Brain pericyte (primary cell): ENCODE measurements around the gene EGFL7.
"Not testable (repeated sequence)": the region's sequence is repeated elsewhere in the genome, so short reads cannot be mapped to it uniquely, and the experiment has no call there.

ENCODE experiments used
- DNase-seq: peaks from one replicate; pipeline ENCODE4 v3.0.0-alpha.2; 2012; ENCODE audit warnings: low read depth, low spot score

The EGFL7 gene

DNA sequence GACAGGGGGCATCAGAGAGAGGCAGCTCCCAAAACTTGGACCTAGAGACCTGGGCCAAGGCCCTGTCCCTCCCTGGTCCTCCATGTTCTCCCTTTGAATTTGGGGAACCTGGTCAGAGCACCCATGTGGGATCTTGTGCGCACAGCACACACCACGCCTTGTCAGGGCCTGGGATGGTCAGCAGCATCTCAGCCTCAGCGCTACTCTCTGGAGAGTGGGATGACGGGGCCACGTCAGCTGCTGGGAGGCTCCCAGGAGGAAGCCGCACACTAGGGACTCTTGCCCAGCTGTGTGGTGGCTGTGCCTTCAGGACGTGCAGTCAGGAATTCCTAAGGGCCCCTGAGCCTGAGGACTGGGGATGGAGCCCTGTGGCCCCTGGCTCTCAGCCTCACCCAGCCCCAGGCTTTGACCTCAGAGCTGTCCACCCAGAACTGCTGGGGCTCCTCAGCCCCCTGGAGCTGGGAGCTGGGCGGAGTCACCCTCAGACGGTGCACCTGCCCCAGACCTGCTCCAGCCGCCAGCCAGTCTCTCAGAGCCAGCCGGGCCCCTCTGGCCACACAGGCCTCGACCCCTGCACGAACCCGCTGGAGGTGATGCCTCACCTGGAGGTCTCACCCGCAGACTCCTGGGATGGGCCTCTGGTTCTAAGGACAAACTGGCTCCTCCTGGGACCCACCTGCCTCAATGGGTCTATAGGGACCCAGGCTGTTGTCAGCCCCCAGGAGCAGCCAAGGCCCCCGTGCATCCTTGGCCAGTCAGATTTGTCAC is 38.3 kb upstream of the EGFL7 start:
- no peak for DNase-seq

DNA sequence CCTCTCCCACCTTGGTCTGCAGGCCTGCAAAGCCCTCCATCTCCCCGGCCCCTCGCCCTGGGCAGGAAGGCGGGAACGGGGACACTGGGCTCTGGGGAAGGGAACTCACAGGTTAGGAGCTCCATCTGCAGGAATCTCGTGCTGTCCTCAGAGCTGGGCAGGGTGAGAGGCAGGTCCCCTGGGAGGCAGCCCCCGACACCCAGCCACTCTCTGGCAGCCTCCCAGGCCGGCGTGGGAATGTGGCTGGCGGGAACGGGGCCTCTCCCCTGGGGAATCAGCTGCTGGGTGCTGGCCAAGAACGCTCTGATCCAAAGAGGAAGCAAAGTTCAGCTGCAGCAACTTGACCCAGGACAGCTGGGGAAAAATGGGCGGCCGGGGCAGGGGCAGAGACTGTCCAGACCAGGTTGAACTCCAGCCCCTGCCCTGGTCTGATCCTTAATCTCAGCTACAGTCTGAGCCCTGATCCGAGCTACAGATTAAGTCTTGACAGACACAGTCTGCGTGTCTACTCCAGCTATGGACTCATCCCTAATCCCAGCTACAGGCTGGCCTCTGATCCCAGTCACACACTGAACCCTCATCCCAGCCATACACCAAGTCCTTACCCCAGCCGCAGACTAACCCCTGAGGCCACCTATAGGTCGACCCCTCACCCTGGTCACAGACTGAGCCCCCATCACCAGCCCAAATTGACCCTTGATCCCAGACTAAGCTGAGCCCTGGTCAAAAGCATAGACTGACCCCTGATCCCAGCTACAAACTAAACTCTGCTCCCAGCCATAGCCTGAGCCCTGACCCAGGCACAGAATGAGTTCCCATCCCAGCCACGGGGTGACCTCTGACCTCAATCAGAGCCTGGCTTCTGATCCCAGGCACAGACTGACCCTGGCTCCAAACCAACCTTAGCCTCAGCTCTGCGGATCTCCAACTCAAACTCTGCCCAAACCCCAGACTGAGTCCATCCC is 37.3 kb upstream of the EGFL7 start:
- DNase-seq: peak; percentile 29

DNA sequence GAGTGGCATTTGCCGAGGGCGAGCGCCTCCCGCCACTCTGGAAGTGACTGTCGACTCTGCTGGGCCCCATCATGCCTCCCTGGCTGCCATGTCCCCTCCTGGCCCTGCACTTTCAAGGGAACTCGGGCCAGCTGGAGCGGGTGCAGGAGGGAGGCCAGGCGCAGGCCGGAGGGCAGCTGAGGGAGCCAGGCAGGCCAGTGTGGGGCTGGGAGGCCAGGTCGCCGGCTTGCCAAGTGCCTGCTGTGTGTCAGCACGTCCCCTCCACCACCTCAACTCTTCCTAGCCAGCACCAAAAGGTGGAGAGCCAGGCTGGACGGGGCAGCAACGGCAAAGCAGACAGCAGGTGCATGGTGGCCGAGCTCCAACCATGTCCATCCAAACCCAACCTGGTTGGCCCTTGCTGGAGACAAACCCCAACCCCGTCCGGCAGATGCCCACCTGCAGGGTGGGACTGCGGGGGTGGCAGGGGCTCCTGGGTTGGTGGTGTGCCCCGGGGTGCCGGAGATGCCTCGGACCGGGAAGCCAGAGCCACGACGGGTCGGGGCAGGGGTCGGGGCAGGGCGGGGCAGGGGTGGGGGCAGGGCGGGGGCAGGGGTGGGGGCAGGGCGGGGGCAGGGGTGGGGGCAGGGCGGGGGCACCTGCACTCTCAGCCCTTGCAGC is 36.5 kb upstream of the EGFL7 start:
- DNase-seq: no peak

DNA sequence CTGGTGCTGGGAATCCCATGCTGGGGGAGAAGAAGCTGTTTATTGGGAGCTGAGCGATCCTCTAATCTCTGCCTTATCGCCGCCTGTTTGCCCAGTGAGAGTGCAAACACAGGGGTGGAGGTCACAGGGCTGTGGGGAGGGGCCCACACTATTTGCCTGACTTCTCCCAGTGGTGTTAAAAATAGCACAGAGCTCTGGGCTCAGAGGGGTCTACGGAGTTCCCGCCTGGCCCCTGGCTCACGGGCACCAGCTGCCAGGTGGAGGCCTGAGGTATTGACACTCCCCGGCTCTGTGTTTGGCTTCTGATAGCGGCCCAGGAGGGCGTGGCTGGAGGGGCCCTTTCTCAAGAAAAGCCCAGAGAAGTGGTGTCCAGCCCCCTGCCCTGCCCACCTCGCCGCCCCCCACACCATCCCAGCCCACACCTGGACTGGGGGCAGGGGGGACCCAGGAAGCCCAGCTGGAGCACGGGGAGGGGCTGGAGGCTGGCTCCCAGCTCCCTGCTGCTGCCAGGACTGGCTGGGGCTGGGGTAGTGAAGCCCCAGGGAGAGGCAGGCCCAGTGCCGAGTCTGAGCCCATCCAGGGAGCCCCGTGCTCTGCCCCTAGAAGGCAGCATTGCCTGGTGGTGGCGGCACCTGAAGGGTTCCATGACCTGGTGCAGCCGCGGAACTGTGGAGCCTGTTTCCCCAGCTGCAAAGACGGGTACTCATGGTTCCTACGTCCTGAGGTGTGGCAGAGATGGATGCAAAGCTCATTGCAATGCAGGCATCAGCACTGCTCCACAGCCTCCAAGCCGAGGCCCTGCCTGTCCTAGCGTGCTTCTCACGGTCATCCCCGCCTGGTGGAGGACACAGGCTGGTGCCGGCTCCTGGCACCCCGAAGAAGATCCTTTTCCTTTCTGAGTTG is 35.7 kb upstream of the EGFL7 start:
- no peak for DNase-seq

DNA sequence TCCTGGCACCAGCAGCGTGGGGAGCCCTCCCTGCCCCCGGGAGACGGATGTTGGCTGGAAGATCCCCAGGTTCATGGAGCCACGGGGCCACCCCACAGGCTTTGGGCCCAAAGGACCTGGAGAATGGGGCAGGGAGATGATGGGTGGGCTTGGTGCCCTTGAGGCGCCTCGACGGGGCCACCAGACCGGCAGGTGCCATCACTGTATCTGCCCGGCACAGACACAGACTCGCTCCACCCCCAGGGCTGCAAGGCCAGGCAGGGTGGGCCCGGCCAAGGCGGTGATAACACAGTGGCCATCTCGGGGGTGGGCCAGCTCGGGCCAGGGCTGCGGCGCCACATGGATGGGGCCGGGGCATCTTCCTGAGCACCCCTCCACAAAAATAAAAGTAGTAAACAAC is 35.0 kb upstream of the EGFL7 start:
- no peak for DNase-seq

DNA sequence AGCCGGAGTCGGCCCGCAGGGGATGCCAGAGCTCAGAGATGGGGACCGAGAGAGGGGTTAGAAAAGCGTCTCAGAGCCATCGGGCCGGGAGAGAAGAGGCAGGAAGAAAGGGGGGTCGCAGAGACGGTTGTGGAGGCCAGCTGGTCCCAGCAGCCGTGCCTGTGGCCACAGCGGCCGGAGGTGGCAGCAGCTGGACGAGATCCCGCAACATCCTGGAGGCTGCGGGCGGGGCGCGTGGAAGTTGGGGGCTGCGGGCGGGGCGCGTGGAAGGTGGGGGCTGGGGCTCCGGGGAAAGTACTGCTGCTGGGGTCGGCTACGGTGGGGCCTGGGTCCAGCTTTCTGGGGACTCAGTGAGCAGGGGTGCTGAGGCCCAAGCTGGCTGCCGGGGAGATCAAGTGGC is 34.4 kb upstream of the EGFL7 start:
- no peak for DNase-seq

DNA sequence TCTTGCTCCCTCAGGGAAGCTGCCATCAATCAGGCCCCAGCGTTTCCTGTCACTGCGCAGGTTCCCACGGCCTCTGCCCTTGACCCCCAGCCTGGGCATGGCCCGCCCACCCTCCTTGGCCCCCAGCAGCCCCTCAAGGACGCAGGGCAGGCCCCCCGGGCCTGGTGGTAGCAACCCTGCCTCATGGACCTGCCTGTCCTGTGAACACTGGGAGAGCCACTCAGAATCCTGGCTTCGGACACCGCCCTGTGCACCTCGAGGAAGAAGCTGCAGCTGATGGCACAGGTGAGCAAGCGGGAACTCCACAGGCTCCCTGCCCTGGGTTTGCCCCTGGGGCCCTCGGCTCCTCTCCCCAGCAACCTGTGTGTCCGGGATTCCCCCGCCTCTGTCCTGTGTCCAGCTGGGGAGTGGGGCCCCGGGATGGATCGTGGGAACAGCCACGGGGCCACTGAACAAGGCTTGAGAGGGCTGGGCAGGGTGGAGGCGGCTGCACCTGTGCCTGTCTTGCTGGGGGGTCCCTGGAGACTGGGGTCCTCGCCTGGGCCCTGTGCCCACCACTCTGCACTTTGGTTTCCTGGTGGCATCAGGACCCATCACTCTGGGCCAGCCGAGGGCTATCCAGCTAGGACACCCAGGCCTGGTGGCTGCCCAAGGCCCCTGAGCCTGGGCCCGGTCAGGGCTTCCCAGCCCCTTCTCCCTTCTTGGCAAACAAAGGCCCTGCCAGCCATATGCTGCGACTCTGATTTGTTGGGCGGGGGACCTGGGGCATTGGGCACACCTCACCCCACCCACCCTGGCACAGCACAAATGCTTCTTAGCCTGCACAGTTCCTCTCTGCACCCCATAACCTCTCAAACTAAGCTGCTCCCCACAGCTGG is 33.5 kb upstream of the EGFL7 start:
- no peak for DNase-seq

DNA sequence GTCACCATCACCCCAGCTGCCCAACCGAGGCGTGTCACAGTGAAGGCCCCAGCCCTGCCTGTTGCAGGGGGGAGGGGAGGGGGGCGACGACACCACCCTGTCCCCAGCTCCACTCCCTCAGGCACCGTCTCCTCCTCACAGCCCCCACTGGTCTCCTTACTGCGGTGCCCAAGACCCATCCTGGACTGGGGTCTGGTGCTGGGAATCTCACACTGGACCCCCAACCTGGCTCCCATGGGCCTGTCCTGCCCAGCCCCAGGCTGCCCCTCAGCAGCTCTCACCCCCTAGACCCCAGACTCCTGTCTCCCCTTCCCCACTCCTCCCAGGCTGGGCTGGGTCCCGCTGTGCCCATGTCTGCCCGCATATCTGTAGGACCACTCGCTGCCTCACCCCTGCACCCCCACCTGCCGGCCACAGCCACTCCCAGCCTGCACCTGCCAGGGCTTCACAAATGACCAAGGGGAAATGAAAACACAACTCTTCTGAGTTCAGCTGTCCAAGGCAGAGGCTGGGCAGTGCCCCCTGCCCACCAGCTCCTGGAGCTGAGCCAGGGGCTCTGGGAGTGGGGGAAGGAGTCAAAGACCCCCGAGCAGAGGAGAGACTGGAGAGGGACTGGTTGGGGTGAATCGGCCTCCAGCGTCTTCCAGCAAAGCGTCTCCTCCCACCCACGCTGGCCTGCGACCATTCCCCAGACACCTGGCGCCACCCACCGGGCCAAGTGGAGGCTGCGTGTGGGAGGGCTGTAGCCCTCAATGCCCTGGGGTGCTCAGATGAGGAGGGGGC is 32.6 kb upstream of the EGFL7 start:
- DNase-seq: no peak

DNA sequence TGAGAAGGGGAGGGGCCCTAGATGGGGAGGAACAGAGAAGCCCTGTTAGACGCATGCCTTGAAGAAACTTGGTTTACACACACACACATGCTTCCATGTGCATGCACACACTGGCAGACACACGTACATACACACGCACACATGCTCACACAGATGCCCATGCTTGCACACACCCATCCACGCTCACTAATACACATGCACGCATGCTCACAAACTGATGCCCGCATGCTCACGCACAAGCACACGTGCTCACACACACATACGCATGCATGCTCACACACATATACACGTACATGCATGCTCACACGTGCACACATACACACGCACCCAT is 32.1 kb upstream of the EGFL7 start:
- no peak for DNase-seq

DNA sequence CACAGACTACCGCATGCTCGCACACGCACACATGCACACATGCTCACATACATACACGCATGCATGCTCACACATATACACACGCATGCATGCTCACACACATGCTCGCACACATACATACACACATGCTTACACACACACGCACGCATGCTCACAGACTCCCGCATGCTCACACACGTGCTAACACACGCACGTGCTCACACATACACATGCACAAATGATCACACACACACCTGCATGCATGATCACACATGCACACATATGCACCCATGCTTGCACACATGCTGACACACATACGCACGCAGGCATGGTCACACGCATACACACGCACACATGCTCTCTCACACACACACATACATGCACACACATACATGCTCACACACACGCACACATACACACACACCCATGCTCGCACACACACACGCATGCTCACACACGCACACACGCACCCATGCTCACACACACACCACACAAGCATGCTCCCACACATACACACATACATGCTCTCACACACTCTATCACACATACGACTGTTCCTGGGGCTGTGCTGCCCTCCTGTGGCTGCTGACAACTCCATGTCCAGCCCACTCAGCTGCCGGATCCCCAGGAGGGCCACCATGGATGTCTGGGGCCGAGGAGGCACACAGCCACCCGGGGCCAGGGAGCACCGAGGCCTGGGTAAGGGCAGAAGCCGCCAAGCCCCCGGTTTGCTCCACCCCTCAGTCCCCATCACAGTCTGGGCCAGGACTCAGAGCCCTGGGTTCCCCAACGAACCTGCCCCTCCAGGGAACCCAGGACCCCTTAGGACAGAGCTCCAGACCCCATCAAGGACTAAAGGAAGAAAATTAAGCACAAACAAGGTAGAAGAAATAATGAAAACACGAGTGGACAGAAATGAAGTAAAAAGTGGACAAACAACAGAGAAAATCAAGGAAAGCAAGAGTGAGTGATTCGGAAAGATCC is 31.4 kb upstream of the EGFL7 start:
- no peak for DNase-seq

DNA sequence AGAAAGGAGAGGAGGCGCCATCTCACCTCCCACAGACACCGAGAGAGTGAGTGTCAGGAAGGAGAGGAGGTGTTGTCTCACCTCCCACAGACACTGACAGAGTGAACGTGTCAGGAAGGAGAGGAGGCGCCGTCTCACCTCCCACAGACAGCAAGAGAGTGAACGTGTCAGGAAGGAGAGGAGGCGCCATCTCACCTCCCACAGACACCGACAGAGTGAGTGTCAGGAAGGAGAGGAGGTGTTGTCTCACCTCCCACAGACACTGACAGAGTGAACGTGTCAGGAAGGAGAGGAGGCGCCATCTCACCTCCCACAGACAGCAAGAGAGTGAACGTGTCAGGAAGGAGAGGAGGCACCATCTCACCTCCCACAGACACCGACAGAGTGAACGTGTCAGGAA is 30.6 kb upstream of the EGFL7 start:
- DNase-seq: not testable (repeated sequence)

DNA sequence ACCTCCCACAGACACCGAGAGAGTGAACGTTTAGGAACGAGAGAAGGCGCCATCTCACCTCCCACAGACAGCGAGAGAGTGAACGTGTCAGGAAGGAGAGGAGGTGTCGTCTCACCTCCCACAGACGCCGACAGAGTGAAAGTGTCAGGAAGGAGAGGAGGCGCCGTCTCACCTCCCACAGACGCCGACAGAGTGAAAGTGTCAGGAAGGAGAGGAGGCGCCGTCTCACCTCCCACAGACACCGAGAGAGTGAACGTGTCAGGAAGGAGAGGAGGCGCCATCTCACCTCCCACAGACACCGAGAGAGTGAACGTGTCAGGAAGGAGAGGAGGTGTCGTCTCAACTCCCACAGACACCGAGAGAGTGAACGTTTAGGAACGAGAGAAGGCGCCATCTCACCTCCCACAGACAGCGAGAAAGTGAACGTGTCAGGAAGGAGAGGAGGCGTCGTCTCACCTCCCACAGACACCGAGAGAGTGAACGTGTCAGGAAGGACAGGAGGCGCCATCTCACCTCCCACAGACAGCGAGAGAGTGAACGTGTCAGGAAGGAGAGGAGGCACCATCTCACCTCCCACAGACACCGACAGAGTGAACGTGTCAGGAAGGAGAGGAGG is 30.1 kb upstream of the EGFL7 start:
- not testable (repeated sequence) for DNase-seq

DNA sequence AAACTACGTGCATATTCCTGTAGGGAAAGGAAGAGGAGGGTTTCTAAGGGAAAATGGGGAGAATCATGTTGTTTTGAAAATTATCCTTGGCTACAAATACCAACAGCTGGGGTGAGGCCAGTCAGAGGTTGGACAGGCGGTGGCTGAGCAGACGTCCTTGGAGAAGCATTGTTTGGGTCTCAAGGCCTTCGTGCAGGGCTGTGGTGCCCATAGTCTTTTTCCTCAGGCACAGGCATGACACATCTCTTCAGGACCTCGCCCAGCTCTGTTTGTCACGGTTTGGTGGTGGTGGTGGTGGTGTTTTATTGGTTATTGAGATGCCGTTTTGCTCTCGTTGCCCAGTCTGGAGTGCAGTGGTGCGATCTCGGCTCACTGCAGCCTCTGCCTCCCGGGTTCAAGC is 27.8 kb upstream of the EGFL7 start:
- DNase-seq: no peak

DNA sequence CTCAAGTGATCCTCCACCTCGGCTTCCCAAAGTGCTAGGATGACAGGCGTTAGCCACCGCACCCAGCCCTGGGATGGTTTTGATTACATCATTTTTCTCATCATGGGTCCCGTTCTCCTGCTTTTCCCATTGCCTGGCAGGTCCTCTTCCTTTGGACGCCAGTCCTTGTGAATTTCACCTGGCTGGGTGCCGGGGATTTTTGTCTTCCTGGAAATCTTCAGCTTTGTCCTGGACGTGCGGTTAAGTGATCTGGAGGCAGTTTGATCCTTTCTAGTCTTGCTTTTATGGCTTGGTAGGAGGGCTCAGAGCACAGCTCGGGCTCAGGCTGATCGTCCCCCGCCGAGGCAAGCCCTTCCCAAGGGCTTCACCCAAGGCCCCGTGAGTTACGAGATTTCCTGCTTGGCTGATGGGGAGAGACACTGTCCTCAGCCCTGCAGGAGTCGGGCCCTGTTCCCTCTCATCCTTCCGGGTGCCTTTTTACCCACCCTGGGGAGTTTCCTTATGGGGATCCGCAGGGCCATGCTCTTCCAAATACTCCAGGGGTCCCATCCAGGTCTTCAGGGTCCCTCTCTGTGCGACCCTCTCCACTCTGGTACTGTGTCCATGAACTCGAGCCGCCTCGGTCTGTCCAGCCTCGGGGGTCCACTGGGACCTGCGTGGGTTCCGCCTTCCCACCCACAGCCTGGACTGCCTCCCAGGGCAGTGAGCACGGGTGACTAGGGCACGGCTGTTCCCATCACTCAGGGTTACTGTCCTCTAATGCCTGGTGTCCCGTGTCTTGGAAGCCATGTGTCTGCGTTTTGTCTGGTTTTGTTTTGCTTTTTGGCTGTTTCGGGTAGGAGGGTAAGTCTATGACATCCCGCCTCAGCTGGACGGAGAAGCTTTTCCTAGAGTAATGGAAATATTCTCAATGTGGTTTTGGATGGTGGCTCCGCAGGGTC is 22.3 kb upstream of the EGFL7 start:
- no peak for DNase-seq

DNA sequence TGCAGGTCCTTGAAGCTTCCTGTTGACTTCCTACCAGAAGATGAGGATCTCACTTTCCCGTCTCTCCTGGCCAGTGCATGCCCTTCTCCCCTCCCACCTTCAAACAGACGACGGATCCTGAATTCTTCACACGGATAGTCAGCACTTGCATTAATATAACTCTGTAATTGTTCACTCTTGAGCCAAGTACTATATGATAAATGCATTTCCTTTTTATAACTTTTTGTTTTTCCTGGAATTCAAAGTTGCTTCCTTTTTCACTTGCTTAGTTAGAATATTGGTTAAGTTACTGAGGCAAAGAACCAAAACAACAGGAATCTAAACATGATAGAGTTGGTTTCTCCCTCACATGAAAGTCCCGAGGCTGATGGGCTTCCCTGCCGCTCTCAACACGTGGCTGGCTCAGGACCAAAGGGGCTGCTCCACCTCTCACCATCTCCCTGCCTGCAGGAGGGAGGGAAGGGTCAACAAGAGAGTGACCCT is 20.2 kb upstream of the EGFL7 start:
- no peak for DNase-seq

DNA sequence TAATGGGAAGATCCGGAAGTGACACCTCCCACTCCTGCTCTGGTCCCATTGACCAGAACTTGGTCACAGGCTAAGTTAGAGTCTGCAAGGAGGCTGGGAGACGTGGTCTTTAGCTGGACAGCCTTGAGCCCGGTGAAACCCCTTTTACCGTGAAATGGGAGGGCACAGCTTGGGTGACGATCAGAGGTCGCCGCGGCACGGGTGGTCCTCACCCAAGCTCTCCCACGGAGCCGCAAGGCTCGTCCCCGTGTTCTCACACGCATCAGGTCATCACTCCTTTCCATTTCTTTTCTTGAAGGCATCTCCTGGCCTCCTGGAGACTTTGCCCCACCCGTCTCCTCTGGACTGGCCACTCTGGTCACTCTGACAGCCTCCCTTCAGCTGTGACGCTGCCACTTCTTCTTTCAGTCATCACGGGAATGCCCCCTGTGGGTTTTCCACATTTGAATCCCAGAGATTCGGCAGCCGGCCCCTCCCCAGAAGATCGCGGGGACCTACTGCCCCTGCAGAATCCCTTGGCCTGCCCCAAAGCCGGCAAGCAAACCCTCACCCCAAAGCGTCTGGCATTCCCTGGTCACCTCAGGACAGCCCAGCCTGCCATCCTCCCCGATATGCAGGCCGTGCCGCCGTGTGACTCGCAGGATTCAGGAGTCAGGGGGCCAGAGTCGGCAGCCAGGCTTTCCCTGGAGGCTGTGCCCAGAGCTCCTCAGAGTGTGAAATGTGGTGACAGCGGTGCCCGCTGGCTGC is 18.9 kb upstream of the EGFL7 start:
- no peak for DNase-seq
